ENCODE data around the gene DLG2.
"Not testable (repeated sequence)": the region's sequence is repeated elsewhere in the genome, so short reads cannot be mapped to it uniquely, and the experiment has no call there.

DLG2 gene

DNA sequence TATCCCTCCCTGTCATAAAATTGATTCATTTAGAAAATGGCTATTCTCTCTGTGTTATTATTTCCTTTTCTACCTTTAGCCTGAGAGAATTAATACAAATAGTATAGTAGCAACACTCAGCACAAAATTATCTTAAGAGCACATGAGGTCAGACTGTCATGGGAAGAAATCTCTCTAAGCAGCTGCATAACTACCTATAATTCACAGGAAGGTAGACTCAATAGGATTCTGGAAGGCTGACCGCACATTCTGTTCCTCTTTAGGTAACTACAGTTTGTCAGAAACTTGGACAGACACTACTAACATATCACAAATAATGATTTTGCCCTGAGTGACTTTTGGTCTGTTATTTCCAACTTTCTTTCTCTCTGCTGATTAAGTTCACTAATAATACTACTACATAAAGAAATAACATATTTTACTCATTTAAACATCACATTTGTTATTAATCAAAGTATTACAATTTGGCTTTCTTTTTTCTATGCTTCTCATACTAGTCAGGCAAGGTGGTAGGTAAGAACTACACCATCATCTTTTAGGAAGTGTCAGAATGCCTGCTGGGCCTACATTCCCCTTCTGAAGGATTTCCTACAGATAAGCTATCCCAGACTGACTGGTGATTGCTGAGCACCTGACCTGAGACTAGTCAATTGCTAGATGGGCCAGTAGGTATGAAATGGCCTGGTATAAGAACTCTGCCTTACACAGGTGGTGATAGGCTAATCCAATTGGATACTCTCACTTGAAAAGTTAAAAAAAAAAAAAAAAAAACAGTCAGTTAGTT is 325.1 kb downstream of the DLG2 start:
- DNase-seq = no peak

DNA sequence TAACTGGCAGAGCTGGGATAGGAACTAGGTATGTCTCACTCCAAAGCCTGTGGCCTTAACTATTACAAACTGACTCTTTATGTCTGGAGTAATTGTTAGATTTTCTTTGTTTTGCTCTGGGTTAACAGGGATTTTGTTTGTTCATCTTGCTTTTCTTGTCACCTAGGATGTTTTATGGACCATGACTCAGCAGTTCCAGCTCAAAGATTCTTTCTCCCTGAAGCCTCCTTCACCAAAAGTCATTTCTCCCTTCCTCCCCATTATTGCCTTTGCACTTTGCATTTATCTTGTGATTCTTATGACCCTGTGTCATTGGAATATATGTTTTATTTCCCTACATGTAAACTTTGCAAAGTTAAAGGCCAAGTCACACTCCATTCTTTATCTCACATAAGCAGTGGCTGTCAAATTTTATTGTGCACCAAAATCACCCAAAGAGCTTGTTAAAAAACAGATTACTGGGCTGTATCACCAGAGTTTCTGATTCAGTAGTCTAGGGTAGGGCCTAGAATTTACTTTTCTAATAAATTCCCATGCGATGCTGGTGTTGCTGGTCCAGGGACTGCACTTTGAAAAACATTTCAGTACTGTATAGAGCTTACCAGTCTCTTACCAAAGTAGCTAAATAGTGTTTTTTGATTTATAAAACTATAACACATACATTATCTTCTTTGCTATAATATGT is 327.7 kb downstream of the DLG2 start:
- DNase-seq = no peak

DNA sequence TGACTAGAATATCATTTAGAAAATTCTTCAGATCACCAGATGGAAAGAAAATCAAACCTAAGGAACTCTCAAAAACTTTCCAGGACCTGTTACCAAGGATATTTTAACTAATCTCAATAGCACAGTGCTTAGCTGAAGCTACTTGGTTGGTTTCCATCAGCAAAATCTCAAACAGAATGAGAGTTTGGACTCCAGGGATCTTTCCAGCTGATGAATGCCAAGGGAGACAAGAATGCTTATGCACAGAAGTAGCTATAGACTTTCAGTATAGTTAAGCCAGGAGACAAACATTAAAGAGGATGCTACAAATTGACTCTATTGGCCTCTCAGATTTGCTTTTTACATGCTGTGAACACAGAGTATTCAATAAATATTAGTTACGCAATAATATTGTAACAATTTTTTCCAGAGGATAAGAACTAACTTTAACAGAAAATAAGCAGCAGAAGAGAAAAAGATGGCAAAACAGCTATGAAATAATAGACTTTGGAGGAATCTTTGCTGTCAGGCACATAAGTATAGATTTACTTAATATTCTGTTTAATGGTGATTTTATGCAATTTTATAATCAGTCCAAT is 331.4 kb downstream of the DLG2 start:
- no peak for DNase-seq

DNA sequence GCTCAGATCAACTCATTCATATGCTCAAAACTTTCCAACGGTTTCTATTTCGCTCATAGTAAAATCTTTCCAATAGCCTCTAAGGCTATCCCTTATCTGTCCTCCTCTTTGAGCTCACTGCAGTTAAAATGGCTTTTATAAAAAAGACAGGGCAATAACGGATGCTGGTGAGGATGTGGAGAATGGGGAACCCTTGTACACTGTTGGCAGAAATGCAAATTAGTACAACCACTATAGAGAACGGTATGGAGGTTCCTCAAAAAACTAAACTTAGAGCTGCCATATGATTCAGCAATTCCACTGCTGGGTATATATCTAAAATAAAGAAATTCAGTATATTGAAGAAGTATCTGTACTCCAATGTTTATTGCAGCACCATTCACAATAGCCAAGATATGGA is 345.6 kb downstream of the DLG2 start:
- DNase-seq = no peak

DNA sequence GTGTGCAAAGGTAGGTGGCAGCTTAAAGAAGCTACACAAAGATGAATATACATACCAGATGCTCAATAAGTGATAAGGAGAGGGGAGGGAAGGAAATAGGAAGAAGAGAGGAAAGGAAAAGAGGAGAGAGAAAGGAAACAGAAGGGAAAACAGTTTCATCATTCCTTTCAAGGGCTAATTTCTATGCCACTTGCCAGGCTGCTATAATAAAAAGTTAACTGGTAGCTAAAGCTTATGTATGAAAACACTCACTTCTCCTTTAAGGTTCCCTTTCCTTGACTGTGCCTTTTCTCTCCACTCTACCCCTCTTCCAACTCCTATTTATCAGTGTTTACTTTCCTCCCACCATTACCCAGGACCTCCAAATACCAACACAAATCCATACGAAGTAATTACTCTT is 347.9 kb downstream of the DLG2 start:
- no peak for DNase-seq

DNA sequence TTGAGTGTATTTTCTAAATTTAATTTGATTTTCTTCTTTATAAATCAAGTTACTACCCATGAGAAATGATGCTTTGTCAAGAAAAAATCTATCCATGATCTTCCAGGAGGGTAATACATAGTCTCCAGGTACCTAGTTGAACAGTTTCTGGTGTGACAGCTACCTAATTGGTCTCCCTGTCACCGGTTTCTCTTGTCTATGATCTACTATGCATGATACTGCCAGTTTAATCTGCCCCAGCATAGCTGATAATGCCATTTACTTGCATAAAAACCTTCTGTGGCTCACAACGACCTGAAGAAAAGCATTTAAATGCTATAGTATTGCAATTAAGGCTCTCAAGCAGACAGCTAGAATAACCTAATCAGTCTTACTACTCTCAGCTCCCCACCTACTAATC is 349.5 kb downstream of the DLG2 start:
- DNase-seq = no peak

DNA sequence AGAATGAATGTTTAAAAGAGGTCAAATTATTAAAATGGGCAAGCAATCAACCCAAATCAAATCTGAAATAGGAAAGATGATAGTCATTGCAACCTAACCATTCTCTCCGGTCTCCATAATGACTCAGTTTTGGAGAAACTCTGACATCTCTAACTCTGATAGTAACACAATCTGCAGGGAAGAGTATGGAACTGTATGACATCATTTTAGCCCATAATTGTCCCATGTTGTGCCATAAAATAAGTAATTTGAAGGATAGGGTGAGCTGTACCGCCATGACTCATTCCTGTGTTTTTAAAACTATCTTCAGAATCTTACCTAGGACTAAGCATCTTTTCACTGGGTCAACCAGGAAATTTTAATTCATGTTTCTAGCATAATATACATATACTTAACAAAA is 350.8 kb downstream of the DLG2 start:
- DNase-seq = no peak

DNA sequence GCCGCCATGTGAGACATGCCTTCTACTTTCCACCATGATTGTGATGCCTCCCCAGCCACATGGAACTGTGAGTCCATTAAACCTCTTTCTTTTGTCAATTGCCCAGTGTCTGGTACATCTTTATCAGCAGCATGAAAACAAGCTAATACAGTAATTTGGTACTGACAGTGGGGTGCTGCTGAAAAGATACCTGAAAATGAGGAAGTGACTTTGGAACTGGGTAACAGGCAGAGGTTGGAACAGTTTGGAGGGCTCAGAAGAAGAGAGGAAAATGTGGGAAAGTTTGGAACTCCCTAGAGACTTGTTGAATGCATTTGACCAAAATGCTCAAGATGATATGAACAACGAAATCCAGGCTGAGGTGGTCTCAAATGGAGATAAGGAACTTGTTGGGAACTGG is 356.8 kb downstream of the DLG2 start:
- not testable (repeated sequence) for DNase-seq

DNA sequence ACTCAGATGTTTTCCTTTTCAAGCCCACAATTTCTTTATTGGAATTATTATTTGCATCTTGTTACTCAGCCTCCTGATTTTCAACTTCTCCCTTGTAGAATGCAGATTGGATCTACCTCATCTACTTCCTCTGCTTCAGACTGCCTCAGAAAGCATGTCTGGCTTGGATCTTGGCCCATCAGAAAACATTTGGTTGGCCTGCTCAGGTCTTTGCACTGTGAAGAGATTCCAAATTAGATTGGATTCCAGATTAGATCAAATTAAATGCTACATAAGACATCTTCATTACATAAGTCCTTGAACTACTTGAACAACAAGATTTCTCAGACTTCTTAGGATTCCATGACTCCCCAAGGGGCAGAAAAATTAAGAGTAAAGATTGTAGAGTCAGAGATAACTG is 358.0 kb downstream of the DLG2 start:
- DNase-seq = no peak

DNA sequence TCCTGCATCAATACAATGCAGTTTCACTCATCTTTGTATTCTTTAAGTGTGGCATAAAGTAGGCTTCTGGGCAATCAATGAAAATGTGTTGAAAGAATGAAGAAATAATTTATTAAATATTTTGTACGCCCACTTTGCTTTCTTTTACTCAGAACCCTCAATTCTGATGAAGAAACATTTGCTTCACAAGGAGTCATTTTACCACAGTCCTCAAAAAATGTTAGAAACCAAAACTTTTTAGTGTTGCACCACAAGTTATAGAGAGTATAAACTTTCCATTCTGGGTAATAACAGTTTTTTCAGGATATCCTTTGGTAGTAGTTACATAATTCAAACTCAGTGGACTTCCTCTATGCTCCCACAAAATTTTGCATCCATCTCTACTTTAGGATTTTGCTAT is 360.5 kb downstream of the DLG2 start:
- no peak for DNase-seq

DNA sequence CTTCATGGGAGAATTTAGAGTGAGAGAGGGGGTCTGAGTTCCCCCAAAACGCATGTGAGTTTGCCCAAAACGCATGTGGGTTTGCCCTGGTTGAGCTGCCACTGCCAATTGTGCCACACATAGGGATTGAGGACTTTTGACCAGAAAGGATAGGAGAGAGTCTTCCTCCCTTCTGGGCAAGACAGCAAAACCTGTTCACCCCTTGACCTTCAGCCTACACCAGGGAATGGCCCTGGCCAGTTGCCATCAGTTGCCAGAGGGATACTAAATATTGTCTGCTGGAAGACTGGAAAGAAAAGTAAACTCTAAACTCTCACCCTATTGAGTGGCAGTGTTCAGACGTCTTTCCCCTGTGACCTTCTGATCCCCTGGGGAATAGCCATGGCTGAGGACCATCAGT is 363.8 kb downstream of the DLG2 start:
- DNase-seq = no peak

DNA sequence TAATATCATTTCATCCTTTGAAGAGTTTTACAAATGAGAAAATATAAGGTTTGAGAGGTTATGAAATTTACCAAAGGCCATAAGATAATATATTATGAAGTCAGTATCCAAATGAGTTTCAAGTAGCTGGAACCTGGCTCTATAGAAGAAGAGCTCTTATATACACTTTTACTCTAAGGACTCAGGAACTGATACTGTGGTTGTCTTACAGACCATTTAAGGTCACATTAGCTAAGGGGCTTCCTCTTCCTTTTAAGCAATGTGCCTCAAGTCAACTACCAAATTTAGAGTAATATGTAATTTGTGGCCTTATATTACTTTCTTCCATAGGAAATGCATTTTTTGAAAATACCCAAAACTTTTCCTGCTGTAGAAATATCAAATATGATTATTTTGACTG is 369.3 kb downstream of the DLG2 start:
- DNase-seq = no peak

DNA sequence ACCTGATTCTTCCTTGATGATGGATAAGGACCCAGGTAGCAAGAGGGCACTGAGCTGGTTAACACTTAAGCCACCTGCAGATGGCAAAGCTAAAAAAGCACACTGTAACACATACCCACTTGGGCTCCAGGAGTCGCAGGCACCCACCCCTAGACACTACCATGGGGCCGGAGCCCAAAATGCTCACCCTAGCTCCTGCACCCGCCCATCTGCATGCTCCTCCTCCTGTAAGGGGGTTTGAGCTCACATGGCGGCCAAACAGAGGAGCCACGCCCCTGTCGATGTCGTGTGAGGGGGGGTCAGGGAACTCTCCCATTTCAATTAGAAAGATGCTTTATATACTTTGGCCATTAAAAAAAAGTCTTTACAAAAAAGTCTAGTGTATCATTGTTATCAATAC is 370.7 kb downstream of the DLG2 start:
- DNase-seq = no peak

DNA sequence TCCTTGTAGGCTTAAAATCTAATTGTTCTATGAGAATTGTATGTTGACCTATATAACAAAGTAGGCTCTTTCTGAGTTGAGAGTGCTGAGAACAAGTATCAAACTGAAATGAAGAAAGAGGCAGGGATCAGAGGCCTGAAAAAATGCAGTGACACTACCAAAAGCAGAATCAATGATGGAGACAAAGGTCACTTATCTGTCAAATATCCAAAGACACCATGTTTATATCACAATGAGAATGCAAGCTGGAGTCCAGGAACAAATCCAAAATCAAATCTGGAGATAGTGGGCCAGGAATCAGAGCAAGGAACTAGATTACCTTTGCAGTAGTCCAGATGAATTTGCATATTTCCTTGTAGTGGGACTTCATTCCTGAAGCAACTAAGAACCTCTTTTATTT is 377.7 kb downstream of the DLG2 start:
- no peak for DNase-seq

DNA sequence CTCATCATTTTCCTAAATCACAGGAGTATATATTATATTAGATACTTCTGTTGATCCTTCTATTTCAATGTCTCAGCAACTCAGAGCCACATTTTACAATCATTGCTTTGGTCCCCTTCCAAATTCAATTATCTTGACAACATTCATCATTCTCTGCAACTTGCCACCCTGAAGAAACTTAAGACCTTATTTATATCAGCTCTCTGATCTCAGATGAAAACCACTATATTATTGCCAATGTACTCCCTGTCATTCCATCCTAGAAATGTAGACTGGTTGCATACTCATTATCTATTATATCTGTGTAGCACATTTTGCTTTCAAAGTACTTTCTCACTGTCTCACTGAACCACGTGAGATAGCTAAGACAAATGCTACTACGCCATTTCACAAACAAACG is 379.3 kb downstream of the DLG2 start:
- DNase-seq = no peak

DNA sequence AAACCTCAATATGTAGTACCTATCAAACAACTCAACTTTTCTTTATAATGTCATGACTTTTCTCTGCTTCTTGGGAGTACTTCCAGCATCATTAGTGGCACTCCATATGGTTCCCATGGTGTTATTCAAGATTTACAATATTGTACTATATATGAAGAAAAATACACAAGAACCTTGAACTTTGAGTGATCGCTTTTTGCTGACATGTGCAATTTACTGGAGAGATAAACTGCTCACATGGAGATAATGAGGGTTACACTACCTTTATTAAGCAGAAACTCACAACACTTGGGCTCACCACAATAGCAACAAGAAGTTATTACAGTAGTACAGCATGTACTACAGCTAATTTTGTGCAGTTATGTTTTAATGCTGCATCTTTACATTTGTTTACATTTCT is 388.2 kb downstream of the DLG2 start:
- DNase-seq = no peak

DNA sequence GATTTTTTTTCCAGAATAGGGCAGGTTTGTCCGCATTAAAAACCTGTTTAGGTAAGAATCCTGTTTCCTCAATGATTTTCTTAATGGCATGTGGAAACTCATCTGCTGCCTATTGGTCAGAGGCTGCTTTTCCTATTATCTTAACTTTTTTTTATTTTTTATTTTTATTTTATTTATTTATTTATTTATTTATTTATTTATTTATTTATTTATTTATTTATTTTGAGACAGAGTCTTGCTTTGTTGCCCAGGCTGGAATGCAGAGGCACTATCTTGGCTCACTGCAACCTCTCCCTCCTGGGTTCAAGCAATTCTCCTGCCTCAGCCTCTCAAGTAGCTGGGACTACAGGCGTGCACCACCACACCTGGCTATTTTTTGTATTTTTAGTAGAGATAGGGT is 389.1 kb downstream of the DLG2 start:
- not testable (repeated sequence) for DNase-seq

DNA sequence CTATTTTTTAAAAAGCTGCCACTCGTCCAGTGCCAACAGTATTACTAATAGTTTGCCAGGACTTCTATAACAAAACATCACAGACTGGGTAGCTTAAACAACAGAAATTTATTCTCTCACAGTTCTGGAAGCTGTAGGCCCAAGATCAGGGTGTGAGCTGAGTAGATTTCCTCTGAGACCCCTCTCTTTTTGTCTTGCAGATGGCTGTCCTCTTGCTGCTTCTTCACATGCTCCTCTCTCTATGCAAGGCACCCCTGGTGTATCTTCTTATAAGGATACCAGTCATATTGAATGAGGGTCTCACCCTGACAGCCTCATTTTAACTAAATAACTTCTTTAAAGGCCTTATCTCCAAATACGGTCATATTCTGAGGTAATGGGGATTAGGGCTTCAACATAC is 390.9 kb downstream of the DLG2 start:
- DNase-seq = no peak

DNA sequence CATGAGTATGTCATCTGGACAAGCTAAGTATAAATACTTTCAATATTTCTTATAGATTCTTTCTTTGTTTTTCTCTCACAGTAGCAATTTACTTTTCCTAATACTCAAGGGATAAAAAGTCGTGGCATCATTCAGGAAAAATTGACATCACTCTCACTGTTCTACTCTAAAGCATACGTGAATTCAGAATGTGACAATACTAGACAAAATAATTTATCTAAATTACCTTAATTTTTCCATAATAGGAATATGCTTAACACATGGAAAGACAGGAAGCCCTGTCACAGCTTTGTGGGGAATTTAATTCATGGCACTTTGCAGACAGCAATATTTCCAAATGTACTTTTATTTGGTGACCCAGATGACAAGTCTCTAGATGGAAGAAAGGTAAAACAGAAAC is 394.6 kb downstream of the DLG2 start:
- no peak for DNase-seq

DNA sequence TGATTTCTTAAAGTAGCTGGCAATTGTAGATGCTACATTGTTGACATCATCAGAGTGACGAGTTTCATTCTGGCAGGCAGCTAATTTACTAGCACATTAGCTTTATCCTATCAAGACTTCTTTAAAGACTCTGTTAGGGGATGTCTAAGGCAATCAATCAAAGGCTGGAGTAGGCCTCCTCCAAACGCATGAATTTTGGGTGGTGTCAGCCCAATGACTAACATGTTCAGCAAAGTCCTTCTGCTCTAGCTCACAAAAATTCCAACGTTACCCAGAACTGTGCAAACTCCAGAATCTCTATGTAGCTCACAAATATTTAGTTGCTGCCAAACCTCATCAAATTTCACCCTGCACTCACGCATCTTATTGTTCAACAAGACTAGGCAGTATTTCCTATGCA is 395.6 kb downstream of the DLG2 start:
- DNase-seq = no peak

DNA sequence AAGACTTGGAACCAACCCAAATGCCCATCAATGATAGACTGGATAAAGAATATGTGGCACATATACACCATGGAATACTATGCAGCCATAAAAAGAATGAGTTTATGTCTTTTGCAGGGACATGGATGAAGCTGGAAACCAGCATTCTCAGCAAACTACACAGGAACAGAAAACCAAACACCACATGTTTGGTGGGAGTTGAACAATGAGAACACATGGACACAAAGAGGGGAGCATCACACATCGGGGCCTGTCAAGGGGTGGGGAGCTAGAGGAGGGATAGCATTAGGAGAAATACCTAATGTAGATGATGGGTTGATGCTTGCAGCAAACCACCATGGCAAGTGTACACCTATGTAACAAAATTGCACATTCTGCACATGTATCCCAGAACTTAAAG is 397.4 kb downstream of the DLG2 start:
- not testable (repeated sequence) for DNase-seq

DNA sequence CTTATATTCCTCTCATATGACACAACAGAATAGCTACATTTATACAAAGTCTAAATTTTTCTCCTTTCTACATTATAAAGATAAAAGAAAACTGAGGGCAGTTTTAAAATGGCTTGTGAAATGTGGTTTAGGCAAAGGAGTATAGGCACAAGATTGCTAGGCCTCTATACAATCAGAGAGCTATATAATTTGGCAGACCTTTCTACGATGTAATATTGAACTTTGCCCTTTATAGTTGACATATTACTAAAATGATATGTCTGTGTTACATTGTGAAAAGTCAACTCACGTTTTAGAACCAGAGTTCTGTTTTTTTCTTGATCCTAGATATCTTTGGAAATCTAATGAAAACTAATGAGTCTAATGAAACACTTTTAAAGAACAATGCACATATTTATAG is 430.2 kb downstream of the DLG2 start:
- no peak for DNase-seq

DNA sequence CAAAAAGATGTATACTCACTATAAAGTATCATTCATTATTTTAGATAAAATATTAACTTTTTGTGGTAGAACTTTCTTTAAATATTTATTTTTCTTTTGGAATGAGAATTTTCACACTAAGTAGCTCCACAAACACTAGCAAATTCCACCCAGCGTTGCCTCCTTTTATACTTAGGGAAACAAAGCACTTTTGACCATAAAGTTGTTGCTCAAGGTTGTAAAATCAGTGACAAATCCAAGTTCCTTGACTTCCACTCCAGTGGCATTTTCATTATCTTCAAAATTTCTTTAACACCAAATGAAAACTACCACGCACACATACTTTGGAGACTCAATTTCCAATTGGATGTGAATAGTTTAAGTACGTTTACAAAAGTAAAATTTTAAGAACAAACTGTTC is 431.2 kb downstream of the DLG2 start:
- no peak for DNase-seq

DNA sequence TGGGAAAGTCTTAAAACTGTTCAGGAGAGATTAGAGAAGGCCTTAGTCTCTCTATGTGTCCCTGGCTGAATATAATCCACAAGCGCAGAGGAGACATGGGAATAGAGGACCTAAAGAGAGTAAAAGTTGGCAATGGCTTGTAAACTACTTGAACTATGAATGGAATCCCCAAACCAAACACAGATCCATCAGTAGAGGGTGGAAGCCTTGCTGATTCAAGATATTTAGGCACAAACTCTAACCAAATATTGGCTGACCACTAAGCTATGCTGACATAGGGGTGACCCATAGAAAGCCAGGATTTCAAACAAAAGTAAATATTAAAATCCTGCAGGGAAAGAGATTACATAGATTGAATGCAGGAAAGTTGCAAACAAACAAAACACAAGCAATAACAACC is 439.2 kb downstream of the DLG2 start:
- DNase-seq = no peak

DNA sequence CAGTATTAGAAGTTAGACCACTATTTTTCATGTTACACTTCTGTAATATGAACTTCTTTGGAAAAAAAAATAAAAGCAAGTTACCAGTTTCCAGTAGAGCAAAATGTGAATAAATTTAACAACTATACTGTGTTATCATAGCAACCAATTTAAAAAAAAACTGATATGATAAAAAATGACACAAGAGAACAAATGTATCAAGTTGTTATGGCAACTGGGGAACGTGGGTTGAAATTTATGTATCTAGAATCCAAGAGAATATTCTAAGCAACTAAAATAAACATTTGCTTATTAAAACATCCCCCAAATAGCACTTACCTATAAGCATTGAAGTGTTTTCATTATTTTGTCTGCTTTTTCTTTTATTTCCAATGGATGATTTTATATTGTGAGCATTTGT is 442.4 kb downstream of the DLG2 start:
- no peak for DNase-seq
